RPMI7951 (cell line): ENCODE measurements around the gene CLEC16A. TPM values are rescaled to one million over a fixed set of nuclear protein-coding genes. Genes with fewer than 3 reads are reported as not detected.

ENCODE experiments used
- DNase-seq: peaks from one replicate; pipeline ENCODE4 v3.0.0-alpha.2; 2012; ENCODE audit warnings: low read depth
- total RNA-seq: library from RNA; depleted of rRNA; stranded (reverse); fragments of >200 nt; shearing (Covaris generic); gene quantifications from 2 replicates; pipeline ENCODE4 v1.2.3, GENCODE V29; 2014

CLEC16A gene
- total RNA-seq, 1 experiment from 2014 or later: 8.8 TPM

GRCh38 chr16:11082860-11083388, 138.6 kb downstream of the CLEC16A start:
- DNase-seq: no peak

- DNase-seq: peak; percentile 98
These were observed 140.1 kb downstream of the CLEC16A start for GRCh38 chr16:11084484-11084875.

- DNase-seq: peak; percentile 95
These were observed 140.6 kb downstream of the CLEC16A start for GRCh38 chr16:11084876-11085485.

- peak; percentile 29 for DNase-seq
These were observed 141.6 kb downstream of the CLEC16A start for GRCh38 chr16:11085916-11086315.

- no peak for DNase-seq
These were observed 143.3 kb downstream of the CLEC16A start for GRCh38 chr16:11087691-11088073.

GRCh38 chr16:11088074-11088730, 143.8 kb downstream of the CLEC16A start:
- no peak for DNase-seq

GRCh38 chr16:11088831-11089230, 144.5 kb downstream of the CLEC16A start:
- no peak for DNase-seq

GRCh38 chr16:11089504-11090124, 145.2 kb downstream of the CLEC16A start:
- peak; percentile 77 for DNase-seq

GRCh38 chr16:11090232-11090631, 145.9 kb downstream of the CLEC16A start:
- no peak for DNase-seq

GRCh38 chr16:11091021-11091785, 146.8 kb downstream of the CLEC16A start:
- no peak for DNase-seq

- no peak for DNase-seq
These were observed 148.6 kb downstream of the CLEC16A start for GRCh38 chr16:11092788-11093571.

GRCh38 chr16:11093572-11094074, 149.3 kb downstream of the CLEC16A start:
- no peak for DNase-seq

GRCh38 chr16:11094075-11094856, 149.9 kb downstream of the CLEC16A start:
- peak; percentile 92 for DNase-seq

- no peak for DNase-seq
These were observed 150.6 kb downstream of the CLEC16A start for GRCh38 chr16:11094857-11095565.

- DNase-seq: no peak
These were observed 151.6 kb downstream of the CLEC16A start for GRCh38 chr16:11095935-11096334.

- DNase-seq: no peak
These were observed 152.9 kb downstream of the CLEC16A start for GRCh38 chr16:11097094-11097786.

GRCh38 chr16:11097787-11098167, 153.4 kb downstream of the CLEC16A start:
- DNase-seq: no peak

GRCh38 chr16:11098601-11099390, 154.4 kb downstream of the CLEC16A start:
- DNase-seq: no peak
